Karpas-422 (cell line): ENCODE results near the gene ZNF319. TPM values are rescaled to one million over a fixed set of nuclear protein-coding genes. Genes with fewer than 3 reads are reported as not detected.
A peak's percentile ranks its signal among the peaks of the same experiment; 100 is the strongest.

Experiments
- DNase-seq: peaks from one replicate; pipeline ENCODE4 v3.0.0-alpha.2; 2015
- H2AFZ ChIP-seq: fragments of 200-600 bp; sonication (generic); 2 replicates; pipeline ENCODE4 v1.6.1; 2014; ENCODE audit warnings: antibody characterized with exemption, low read length, mixed read lengths
- H3K27ac ChIP-seq: fragments of 200-600 bp; sonication (generic); 2 replicates; pipeline ENCODE4 v1.5.1; 2014; ENCODE audit warnings: mild to moderate bottlenecking, low read length, moderate library complexity
- H3K27me3 ChIP-seq: fragments of 200-600 bp; sonication (generic); 2 replicates; pipeline ENCODE4 v1.6.1; 2014; ENCODE audit warnings: low read length, mixed read lengths
- H3K36me3 ChIP-seq: fragments of 200-600 bp; sonication (generic); 2 replicates; pipeline ENCODE4 v1.6.1; 2014; ENCODE audit warnings: low read length, mixed read lengths; ENCODE audit not compliant: insufficient read depth
- H3K4me1 ChIP-seq: fragments of 200-600 bp; sonication (generic); 2 replicates; pipeline ENCODE4 v1.6.1; 2014; ENCODE audit warnings: mild to moderate bottlenecking, low read length, mixed read lengths
- H3K4me2 ChIP-seq: fragments of 200-600 bp; sonication (generic); 2 replicates; pipeline ENCODE4 v1.6.1; 2014; ENCODE audit warnings: low read length, low read depth, mild to moderate bottlenecking; ENCODE audit not compliant: poor library complexity, severe bottlenecking
- H3K4me3 ChIP-seq: fragments of 200-600 bp; sonication (generic); 2 replicates; pipeline ENCODE4 v1.5.1; 2014; ENCODE audit warnings: mild to moderate bottlenecking, antibody characterized with exemption, low read length, mixed read lengths
- H3K79me2 ChIP-seq: fragments of 200-600 bp; sonication (generic); 2 replicates; pipeline ENCODE4 v1.6.1; 2014; ENCODE audit warnings: mild to moderate bottlenecking, low read length, mixed read lengths
- H3K9ac ChIP-seq: fragments of 200-600 bp; sonication (generic); 2 replicates; pipeline ENCODE4 v1.6.0; 2014; ENCODE audit warnings: low read length
- H3K9me2 ChIP-seq: fragments of 200-600 bp; sonication (generic), shearing (Covaris generic); replicated peaks from 2 replicates; pipeline ENCODE4 v1.6.0; 2014; ENCODE audit warnings: mild to moderate bottlenecking, low read length, moderate library complexity; ENCODE audit not compliant: insufficient read depth
- H3K9me3 ChIP-seq: fragments of 300-700, 200-600 bp; sonication (generic); 2 replicates; pipeline ENCODE4 v1.6.1; 2014; ENCODE audit warnings: low read length, mixed read lengths
- H4K20me1 ChIP-seq: fragments of 200-600 bp; sonication (generic); 2 replicates; pipeline ENCODE4 v1.6.1; 2014; ENCODE audit warnings: mild to moderate bottlenecking, antibody characterized with exemption, low read length, low read depth; ENCODE audit not compliant: insufficient read depth
- total RNA-seq: library from RNA; depleted of rRNA; stranded (reverse); fragments of >200 nt; shearing (Covaris generic); gene quantifications from 2 replicates; pipeline ENCODE4 v1.2.3, GENCODE V29; 2014; ENCODE audit warnings: low replicate concordance

Gene ZNF319
- total RNA-seq, 1 experiment from 2014 or later = 3.7 TPM

DNA sequence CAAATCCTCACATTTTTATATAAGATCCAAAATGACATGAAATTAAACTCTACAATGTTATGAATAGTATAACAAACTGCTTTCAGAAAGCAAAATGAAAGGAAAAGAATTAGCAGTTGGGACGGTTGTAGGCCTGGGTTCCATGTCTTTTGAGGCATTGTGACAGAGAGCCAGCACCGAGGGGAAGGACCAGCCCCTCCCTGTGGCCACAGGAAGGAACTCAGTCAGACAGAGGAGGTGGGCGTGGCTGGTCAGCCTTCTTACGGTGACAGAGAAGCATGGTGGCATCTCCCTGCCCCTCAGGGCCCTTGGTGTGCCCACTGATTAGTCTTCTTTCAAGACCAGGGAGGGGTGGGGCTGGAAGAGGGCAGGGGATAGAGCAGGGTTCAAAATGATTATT is 5.7 kb downstream of the ZNF319 start:
- Histone ChIP-seq H2AFZ (no peak overlapping the region), H3K4me1 (peaks cover 10% of the 10 kb centered on the region), H3K9ac (no peak overlapping the region), H3K27ac (no peak overlapping the region), H3K79me2 (peaks cover 10% of the 10 kb centered on the region), H3K27me3 (no peaks in the 10 kb centered on the region), H3K36me3 (no peaks in the 10 kb centered on the region), H3K4me2 (no peak overlapping the region), H3K9me3 (no peaks in the 10 kb centered on the region), H3K9me2 (no peaks in the 10 kb centered on the region), H3K4me3 (no peak overlapping the region), H4K20me1 (peaks cover 6% of the 10 kb centered on the region; the same call in 1 of the 2 replicates)
- peak; percentile 83 for DNase-seq

DNA sequence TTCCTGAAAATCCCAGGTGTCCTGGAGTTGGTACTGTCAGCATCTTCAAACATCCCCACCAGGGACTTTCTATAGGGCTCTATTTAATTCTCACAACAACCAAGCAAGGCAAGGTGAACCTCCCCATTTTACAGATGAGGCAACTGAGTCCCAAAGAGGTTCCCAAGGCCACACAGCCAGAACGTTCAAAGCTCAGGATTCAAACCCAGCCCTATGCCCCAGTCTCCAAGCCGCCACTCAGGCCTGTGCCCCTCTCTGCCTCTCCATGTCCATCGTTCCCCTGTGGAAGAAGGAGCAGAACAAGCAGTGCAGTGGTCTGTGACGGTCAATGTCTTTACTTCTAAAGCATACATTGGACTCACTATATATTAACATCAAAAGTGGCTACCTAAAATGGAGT is 6.1 kb downstream of the ZNF319 start:
- no peaks in the 10 kb centered on the region for H3K36me3 ChIP-seq
- peaks cover 6% of the 10 kb centered on the region for H3K79me2 ChIP-seq
- no peaks in the 10 kb centered on the region for H3K27me3 ChIP-seq
- no peak overlapping the region for H3K4me3 ChIP-seq
- H3K9me2 ChIP-seq = no peaks in the 10 kb centered on the region
- no peak overlapping the region for H2AFZ ChIP-seq
- H3K27ac ChIP-seq = no peak overlapping the region
- DNase-seq = no peak
- no peak overlapping the region for H3K9ac ChIP-seq
- H4K20me1 ChIP-seq = peaks cover 6% of the 10 kb centered on the region; the same call in 1 of the 2 replicates
- H3K9me3 ChIP-seq = no peaks in the 10 kb centered on the region
- H3K4me2 ChIP-seq = no peak overlapping the region
- H3K4me1 ChIP-seq = peaks cover 6% of the 10 kb centered on the region

DNA sequence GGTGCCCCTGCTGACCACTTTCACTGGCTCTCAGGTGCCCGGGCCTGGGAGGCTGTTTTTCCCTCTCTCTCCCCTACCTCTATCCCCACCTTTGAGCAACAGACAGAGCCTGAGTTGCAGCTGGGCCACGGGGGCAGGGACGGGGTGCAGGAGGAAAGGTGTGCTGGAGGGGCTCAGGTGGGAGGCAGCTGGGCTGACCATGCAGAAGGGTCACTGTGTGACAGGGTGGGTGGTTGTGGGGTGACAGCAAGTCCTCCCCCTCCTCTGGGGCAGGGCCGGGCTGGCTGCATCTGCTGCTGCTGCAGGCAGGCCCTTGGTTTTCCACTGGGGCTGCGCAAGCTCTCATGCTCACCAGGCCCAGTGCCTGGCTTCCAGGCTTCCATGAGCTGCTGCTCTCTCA is 6.6 kb downstream of the ZNF319 start:
- H3K27me3 ChIP-seq = no peaks in the 10 kb centered on the region
- H3K9me2 ChIP-seq = no peaks in the 10 kb centered on the region
- peaks cover 1% of the 10 kb centered on the region; the same call in 1 of the 2 replicates for H3K79me2 ChIP-seq
- H3K27ac ChIP-seq = no peak overlapping the region
- H3K9me3 ChIP-seq = no peaks in the 10 kb centered on the region
- no peaks in the 10 kb centered on the region for H3K36me3 ChIP-seq
- no peak overlapping the region for H3K4me2 ChIP-seq
- H2AFZ ChIP-seq = no peak overlapping the region
- no peak overlapping the region for H3K4me3 ChIP-seq
- H3K4me1 ChIP-seq = peaks cover 1% of the 10 kb centered on the region
- DNase-seq = no peak
- no peak overlapping the region for H3K9ac ChIP-seq
- peaks cover 6% of the 10 kb centered on the region; the same call in 1 of the 2 replicates for H4K20me1 ChIP-seq

DNA sequence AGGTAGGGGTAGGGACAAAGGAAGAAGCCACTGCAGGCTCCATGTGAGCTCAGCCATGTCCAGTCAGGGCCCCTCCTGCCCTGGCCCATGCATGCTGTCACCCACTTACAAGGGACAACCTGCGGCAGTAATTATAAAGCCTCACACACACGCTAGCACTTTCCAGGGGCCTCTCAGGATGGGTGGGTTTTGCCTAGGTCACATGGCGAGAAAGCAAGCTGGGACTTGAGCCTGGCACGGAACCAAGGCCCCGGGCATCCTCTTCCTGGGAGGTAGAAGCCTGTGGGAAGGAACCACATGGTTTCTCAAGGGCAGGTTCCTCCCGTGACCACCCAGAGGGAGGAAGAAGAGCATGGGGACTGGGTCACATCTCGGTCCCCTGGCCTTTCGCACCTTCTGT is 7.0 kb downstream of the ZNF319 start:
- Histone ChIP-seq H2AFZ (no peak overlapping the region), H3K9me2 (no peaks in the 10 kb centered on the region), H3K9me3 (no peaks in the 10 kb centered on the region), H3K27ac (no peak overlapping the region), H3K9ac (no peak overlapping the region), H3K4me1 (no peaks in the 10 kb centered on the region), H4K20me1 (peaks cover 6% of the 10 kb centered on the region; the same call in 1 of the 2 replicates), H3K36me3 (no peaks in the 10 kb centered on the region), H3K27me3 (no peaks in the 10 kb centered on the region), H3K79me2 (no peaks in the 10 kb centered on the region), H3K4me2 (no peak overlapping the region), H3K4me3 (no peak overlapping the region)
- DNase-seq = no peak

DNA sequence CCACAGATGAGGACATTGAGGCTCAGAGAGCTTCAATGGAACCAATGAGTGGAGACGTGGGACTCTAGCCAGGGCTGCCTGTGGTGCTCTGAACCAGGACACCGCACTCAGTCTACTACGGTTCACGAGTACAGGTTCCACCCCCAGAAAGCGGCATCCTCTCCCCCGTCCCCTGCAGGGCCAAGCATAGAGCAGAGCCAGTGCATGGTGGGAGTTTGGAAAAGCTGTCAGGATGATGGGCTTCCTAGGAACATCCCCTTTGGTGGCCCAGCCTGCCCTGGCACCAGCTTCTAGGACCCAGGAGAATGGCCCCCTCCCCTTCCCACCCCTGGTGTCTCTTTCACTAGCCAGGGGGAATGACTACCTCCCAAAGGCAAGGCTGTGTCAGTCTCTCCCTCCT is 8.4 kb downstream of the ZNF319 start:
- no peak for DNase-seq
- Histone ChIP-seq H3K9ac (no peak overlapping the region), H3K27ac (no peak overlapping the region), H2AFZ (no peak overlapping the region), H3K79me2 (no peaks in the 10 kb centered on the region), H3K36me3 (no peaks in the 10 kb centered on the region), H3K9me3 (no peaks in the 10 kb centered on the region), H4K20me1 (peaks cover 6% of the 10 kb centered on the region; the same call in 1 of the 2 replicates), H3K4me3 (no peak overlapping the region), H3K4me2 (no peak overlapping the region), H3K4me1 (no peaks in the 10 kb centered on the region), H3K9me2 (no peaks in the 10 kb centered on the region), H3K27me3 (no peaks in the 10 kb centered on the region)

DNA sequence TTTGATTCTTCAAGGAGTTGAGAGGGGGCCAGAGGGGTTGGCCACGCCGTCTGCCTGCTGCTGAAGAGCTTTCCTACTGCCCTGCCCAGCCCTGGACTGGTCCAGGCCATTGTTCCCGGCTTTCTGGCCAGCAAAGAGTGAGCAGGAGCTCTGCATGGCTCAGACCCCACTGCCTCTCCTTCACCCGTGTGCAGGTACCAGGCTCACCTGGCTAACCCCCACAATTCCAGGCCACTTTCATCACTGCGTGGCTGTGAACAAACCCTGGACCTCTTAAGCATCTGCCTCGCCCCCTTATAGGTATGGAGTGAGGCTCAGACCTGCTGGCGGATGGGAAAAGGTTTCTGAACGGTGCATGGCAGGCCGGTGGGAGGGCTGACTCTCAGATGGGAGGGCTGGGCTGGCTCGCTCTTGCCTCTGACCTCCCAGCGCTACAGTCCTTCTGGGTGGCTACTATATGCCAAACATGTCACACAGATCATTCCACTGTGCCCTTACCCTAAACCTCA is 8.9 kb downstream of the ZNF319 start:
- H3K4me2 ChIP-seq = no peak overlapping the region
- DNase-seq = no peak
- no peak overlapping the region for H3K27ac ChIP-seq
- peaks cover 6% of the 10 kb centered on the region; the same call in 1 of the 2 replicates for H4K20me1 ChIP-seq
- H3K9me3 ChIP-seq = no peaks in the 10 kb centered on the region
- H3K9ac ChIP-seq = no peak overlapping the region
- no peaks in the 10 kb centered on the region for H3K36me3 ChIP-seq
- no peaks in the 10 kb centered on the region for H3K27me3 ChIP-seq
- H3K4me3 ChIP-seq = no peak overlapping the region
- no peaks in the 10 kb centered on the region for H3K9me2 ChIP-seq
- H3K79me2 ChIP-seq = no peaks in the 10 kb centered on the region
- H2AFZ ChIP-seq = no peak overlapping the region
- H3K4me1 ChIP-seq = no peaks in the 10 kb centered on the region

DNA sequence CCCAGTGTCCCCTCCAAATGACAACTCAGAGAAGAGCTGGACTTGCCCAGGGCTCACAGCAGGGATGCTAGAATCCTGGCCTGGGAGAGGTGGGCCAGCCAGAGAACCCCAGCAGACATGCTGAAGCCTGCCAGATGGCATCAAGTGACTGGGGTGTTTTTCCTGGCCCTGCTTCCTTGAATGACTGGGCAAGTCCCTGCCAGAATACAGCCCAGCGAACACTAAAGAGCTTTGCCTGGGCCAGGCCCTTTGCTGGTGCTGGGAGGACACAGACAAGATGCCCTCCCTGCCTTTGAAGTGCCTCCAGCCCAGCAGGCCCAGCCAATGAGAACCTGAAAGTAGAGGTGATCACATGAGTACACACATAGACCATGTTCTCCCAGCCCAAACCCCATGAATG is 11.5 kb downstream of the ZNF319 start:
- Histone ChIP-seq H3K27me3 (no peaks in the 10 kb centered on the region), H3K27ac (no peak overlapping the region), H3K9ac (no peak overlapping the region), H3K79me2 (no peaks in the 10 kb centered on the region), H3K9me2 (no peaks in the 10 kb centered on the region), H2AFZ (no peak overlapping the region), H3K36me3 (no peaks in the 10 kb centered on the region), H4K20me1 (no peaks in the 10 kb centered on the region), H3K4me1 (no peaks in the 10 kb centered on the region), H3K4me3 (no peak overlapping the region), H3K9me3 (no peaks in the 10 kb centered on the region), H3K4me2 (no peak overlapping the region)
- DNase-seq = no peak

DNA sequence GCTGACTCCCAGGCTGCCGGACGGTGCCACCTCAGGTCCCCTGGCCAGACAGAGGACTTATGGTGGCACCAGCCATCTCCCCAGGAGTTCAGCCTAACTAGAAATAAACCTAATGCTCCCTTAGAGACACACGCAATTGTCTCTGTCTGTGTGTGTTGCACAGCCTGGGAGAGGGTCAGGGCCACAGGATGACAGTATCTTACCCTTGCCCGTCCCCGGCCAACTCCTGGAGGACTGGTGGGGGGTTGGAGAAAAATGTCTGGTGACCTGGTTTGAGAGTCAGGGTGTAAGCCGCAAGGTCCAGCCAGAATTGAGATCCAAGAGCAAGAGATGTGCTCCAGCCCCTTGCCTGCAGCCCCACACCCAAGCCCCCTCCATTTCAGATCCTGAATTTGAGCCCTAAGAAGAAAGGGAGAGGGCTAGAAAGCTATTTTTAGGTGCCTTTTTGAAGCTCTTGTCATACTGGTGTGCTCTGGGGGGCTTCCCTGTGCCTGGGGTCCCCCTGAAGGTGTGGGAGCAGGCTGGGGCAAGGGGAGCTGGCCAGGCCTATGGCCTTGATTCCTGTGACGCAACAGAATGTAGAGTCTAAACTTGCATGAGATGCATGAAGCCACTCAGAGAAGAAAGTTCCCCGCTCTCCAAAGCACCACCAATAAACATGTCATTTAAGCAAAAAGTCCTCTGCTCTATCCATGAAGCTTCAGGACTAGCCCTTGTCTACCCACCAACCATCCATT is 12.9 kb downstream of the ZNF319 start:
- no peak for DNase-seq
- no peak overlapping the region for H3K9ac ChIP-seq
- H3K9me3 ChIP-seq = no peaks in the 10 kb centered on the region
- no peak overlapping the region for H3K4me3 ChIP-seq
- no peak overlapping the region for H3K4me2 ChIP-seq
- H3K27me3 ChIP-seq = no peaks in the 10 kb centered on the region
- no peaks in the 10 kb centered on the region for H3K4me1 ChIP-seq
- H3K79me2 ChIP-seq = no peaks in the 10 kb centered on the region
- no peaks in the 10 kb centered on the region for H3K9me2 ChIP-seq
- no peaks in the 10 kb centered on the region for H3K36me3 ChIP-seq
- no peak overlapping the region for H3K27ac ChIP-seq
- H4K20me1 ChIP-seq = no peaks in the 10 kb centered on the region
- no peak overlapping the region for H2AFZ ChIP-seq
